Activated T-cell treated with anti-CD3 and anti-CD28 coated beads, Interleukin-2, amount 50 U/mL, for 24 hours (primary cell): ENCODE measurements around the gene VENTX.

ENCODE experiments used
- DNase-seq: peaks from one replicate; pipeline ENCODE4 v3.0.0-alpha.2; 2020
- H3K27ac Mint-ChIP-seq: 2 replicates; pipeline ENCODE4 v1.8.0; 2020; ENCODE audit warnings: mild to moderate bottlenecking, mixed read lengths
- H3K27me3 Mint-ChIP-seq: 2 replicates; pipeline ENCODE4 v1.8.0; 2020; ENCODE audit warnings: mixed read lengths
- H3K36me3 Mint-ChIP-seq: 2 replicates; pipeline ENCODE4 v1.8.0; 2020; ENCODE audit warnings: low read depth, mixed read lengths
- H3K4me1 Mint-ChIP-seq: 2 replicates; pipeline ENCODE4 v1.8.0; 2020; ENCODE audit warnings: low read depth, mixed read lengths
- H3K4me3 Mint-ChIP-seq: 2 replicates; pipeline ENCODE4 v1.8.0; 2020; ENCODE audit warnings: mild to moderate bottlenecking, moderate library complexity, mixed read lengths
- H3K9me3 Mint-ChIP-seq: 2 replicates; pipeline ENCODE4 v1.8.0; 2020; ENCODE audit warnings: mixed read lengths

VENTX gene

DNA sequence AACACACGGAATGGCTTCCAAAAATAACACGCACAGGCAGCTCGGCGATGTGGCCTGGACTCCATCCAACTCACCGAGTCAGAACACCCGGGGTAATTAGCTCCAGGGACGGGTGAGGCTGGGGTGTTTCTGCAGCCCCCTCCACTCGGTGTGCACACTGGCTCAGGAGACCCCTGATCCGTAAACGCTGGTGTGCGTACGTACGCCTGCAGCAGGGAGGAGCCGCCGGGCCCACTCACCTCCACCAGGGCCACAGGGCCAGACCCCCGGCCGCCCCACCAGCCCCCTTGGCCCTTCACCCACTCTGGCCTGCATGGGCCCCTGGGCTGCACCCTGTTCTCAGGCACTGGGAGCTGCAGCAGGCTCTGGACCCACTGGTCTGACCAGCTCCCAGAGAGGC lies 30.0 kb upstream of the VENTX start:
- H3K4me3 Mint-ChIP-seq = no peak overlapping the region
- no peaks in the 10 kb centered on the region for H3K9me3 Mint-ChIP-seq
- no peaks in the 10 kb centered on the region for H3K36me3 Mint-ChIP-seq
- H3K4me1 Mint-ChIP-seq = peaks cover 2% of the 10 kb centered on the region
- no peak overlapping the region for H3K27ac Mint-ChIP-seq
- peaks cover 2% of the 10 kb centered on the region for H3K27me3 Mint-ChIP-seq
- no peak for DNase-seq

DNA sequence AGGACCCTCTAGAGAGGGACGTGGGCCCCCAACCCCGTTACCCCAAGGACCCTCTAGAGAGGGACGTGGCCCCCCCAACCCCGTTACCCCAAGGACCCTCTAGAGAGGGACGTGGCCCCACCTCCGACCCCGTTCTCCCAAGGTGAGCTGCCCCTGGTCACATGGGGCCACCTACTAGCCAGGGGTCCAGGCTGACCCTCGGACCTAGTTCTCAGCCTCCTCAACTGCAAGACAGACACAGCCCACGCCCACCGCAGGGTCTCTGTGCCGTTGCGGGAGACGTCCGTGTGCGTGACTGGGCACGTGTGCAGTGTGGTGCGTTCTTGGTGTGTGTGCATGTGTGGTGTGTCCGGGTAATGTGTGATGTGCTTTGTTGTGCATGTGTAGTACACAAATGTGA lies 29.2 kb upstream of the VENTX start:
- no peaks in the 10 kb centered on the region for H3K9me3 Mint-ChIP-seq
- DNase-seq = no peak
- peaks cover 2% of the 10 kb centered on the region for H3K27me3 Mint-ChIP-seq
- no peak overlapping the region for H3K27ac Mint-ChIP-seq
- H3K4me1 Mint-ChIP-seq = peaks cover 2% of the 10 kb centered on the region
- H3K4me3 Mint-ChIP-seq = no peak overlapping the region
- no peaks in the 10 kb centered on the region for H3K36me3 Mint-ChIP-seq

DNA sequence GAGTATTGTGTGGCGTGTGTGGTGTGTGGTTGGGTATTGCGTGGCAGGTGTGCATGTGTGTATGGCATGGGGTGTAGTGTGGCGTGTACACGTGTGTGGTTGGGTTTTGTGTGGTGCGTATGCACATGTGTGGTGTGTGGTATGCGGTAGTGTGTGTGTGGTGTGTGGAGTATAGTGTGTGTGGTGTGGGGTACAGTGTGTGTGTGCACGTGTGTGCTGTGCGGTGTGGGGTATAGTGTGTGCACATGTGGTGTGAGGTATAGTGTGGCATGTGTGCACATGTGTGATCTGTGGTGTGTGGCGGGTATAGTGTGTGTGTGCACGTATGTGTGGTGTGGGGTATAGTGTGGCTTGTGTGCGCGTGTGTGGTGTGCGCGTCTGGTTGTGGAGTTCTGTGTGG lies 28.5 kb upstream of the VENTX start:
- no peak for DNase-seq
- H3K27me3 Mint-ChIP-seq = peaks cover 2% of the 10 kb centered on the region
- H3K4me1 Mint-ChIP-seq = peaks cover 2% of the 10 kb centered on the region
- no peak overlapping the region for H3K27ac Mint-ChIP-seq
- H3K4me3 Mint-ChIP-seq = no peak overlapping the region
- H3K36me3 Mint-ChIP-seq = no peaks in the 10 kb centered on the region
- H3K9me3 Mint-ChIP-seq = no peaks in the 10 kb centered on the region

- Mint-ChIP-seq H3K36me3 (no peaks in the 10 kb centered on the region), H3K9me3 (no peaks in the 10 kb centered on the region), H3K27me3 (peaks cover 2% of the 10 kb centered on the region), H3K4me1 (peaks cover 2% of the 10 kb centered on the region), H3K4me3 (no peak overlapping the region), H3K27ac (no peak overlapping the region)
- no peak for DNase-seq
Observed at GRCh38 chr10:133209641-133210040, 28.0 kb upstream of the VENTX start.

DNA sequence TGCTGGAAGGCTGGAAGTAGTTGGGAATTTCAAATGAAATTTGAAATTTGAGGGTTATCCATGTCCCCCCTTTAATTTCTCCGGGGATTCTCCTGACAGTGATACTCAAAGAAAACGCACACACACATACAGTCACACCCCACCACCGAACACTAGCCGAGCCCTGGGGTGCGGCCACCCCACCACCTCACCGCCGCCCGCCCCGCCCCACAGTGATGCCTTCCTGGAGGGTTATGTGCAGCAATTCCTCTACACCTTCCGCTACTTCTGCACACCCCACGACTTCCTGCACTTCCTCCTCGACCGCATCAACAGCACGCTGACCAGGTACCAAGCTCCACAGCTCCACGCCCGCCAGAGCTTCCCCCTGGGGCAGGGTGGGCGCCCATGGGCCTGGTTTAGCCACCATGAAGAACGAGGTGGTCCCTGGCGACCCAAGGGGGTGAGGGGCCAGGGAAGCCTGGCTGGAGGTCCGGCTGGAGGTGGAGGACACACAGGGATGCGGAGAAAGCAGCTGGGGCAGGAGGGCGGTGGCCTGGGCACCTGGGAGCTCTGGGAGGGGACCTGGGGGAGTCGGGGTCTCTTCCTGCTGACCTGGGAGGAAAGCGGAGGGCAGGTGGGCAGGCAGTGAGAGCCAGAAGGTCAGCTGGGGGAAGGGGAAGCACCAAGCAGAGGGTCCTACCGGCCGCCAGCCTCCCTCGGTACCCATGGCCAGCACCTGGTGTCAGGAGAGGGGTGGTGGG lies 27.1 kb upstream of the VENTX start:
- peaks cover 2% of the 10 kb centered on the region for H3K27me3 Mint-ChIP-seq
- H3K36me3 Mint-ChIP-seq = no peaks in the 10 kb centered on the region
- no peaks in the 10 kb centered on the region for H3K9me3 Mint-ChIP-seq
- no peak overlapping the region for H3K4me3 Mint-ChIP-seq
- peaks cover 2% of the 10 kb centered on the region for H3K4me1 Mint-ChIP-seq
- no peak overlapping the region for H3K27ac Mint-ChIP-seq
- no peak for DNase-seq

GRCh38 chr10:133211141-133211830 lies 26.4 kb upstream of the VENTX start:
- Mint-ChIP-seq H3K27me3 (peaks cover 2% of the 10 kb centered on the region), H3K9me3 (no peaks in the 10 kb centered on the region), H3K4me1 (peaks cover 2% of the 10 kb centered on the region), H3K27ac (no peak overlapping the region), H3K4me3 (no peak overlapping the region), H3K36me3 (no peaks in the 10 kb centered on the region)
- no peak for DNase-seq

GRCh38 chr10:133211959-133212852 lies 25.4 kb upstream of the VENTX start:
- Mint-ChIP-seq H3K4me3 (no peak overlapping the region), H3K4me1 (peaks cover 2% of the 10 kb centered on the region), H3K27ac (no peak overlapping the region), H3K27me3 (peaks cover 2% of the 10 kb centered on the region), H3K9me3 (no peaks in the 10 kb centered on the region), H3K36me3 (no peaks in the 10 kb centered on the region)
- no peak for DNase-seq

- Mint-ChIP-seq H3K9me3 (no peaks in the 10 kb centered on the region), H3K27ac (no peak overlapping the region), H3K4me3 (no peak overlapping the region), H3K4me1 (peaks cover 2% of the 10 kb centered on the region), H3K27me3 (peaks cover 2% of the 10 kb centered on the region), H3K36me3 (no peaks in the 10 kb centered on the region)
- no peak for DNase-seq
Observed at GRCh38 chr10:133212853-133213494, 24.7 kb upstream of the VENTX start.

DNA sequence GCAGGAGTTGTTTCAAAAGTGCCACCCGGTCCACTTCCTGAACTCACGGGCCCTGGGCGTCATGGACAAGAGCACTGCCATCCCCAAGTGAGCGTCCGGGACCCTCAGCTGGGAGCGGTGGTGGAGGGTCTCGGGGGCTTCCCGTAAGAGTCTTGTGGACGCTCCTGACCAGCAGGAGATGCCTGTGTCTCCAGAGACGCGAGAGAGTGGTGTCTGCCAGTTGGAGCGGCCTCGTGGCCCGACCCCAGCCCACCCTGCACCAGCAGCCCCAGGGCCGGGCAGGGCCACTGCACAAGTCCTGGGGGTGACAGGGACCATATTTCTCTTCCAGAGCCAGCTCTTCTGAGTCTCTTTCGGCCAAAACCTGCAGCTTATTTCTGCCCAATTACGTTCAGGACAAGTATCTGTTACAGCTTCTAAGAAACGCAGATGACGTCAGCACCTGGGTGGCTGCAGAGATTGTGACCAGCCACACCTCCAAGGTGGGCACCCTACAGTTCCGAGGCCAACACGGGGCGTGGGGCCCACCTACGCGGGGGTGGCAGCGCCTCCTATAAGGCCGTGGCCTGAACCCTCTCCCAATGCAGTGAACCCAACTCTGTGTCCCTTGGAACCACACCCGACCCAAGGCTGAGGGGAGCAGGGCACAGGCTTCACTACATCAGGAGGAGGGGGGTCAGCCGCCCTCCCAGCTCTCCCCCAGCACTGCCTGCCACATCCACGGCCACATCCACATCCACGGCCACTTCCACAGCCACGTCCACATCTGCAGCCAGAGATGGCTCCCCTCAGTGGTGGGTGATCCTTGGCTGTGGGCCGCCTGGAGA lies 23.8 kb upstream of the VENTX start:
- Mint-ChIP-seq H3K9me3 (no peaks in the 10 kb centered on the region), H3K27me3 (peaks cover 6% of the 10 kb centered on the region), H3K4me3 (no peak overlapping the region), H3K27ac (no peak overlapping the region), H3K36me3 (no peaks in the 10 kb centered on the region), H3K4me1 (peaks cover 2% of the 10 kb centered on the region)
- DNase-seq = no peak

- H3K9me3 Mint-ChIP-seq = no peaks in the 10 kb centered on the region
- no peak for DNase-seq
- no peak overlapping the region for H3K27ac Mint-ChIP-seq
- H3K4me1 Mint-ChIP-seq = peaks cover 2% of the 10 kb centered on the region
- no peaks in the 10 kb centered on the region for H3K36me3 Mint-ChIP-seq
- no peak overlapping the region for H3K4me3 Mint-ChIP-seq
- H3K27me3 Mint-ChIP-seq = peaks cover 11% of the 10 kb centered on the region
Observed at GRCh38 chr10:133214468-133215410, 22.9 kb upstream of the VENTX start.

GRCh38 chr10:133215586-133215985 lies 22.1 kb upstream of the VENTX start:
- Mint-ChIP-seq H3K27ac (no peak overlapping the region), H3K36me3 (no peaks in the 10 kb centered on the region), H3K9me3 (no peaks in the 10 kb centered on the region)

GRCh38 chr10:133216776-133217175 lies 20.9 kb upstream of the VENTX start:
- Mint-ChIP-seq H3K27me3 (peaks cover 18% of the 10 kb centered on the region), H3K36me3 (no peaks in the 10 kb centered on the region), H3K27ac (no peak overlapping the region), H3K4me1 (no peaks in the 10 kb centered on the region), H3K4me3 (no peak overlapping the region), H3K9me3 (no peaks in the 10 kb centered on the region)
- DNase-seq = no peak

More at GRCh38 chr10:133215586-133215985, 22.1 kb upstream of the VENTX start:
- Mint-ChIP-seq H3K4me3 (no peak overlapping the region), H3K27me3 (peaks cover 11% of the 10 kb centered on the region), H3K4me1 (peaks cover under 1% of the 10 kb centered on the region)
- no peak for DNase-seq
